Measurements from ENCODE around the gene WFDC1.

DNA sequence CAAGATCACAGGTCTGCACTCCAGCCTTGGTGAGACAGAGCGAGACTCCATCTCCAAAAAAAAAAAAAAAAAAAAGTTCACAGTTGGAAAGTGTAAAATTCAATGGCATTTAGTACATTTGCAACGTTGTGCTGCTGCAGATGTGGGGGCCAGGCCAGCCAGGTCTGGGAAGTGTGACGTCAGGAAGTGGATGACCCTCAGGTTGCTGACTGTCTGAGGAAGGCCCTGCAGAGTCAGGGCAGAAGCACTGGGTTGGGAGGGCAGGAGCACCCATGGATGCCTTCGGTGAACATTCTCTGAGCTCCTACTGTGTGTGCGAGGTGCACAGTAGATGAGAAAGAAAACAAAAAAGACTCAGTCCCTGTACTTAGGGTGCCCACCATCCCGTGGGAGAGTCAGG is 12.1 kb upstream of the WFDC1 start:
- TF ChIP-seq, protein P1, sequence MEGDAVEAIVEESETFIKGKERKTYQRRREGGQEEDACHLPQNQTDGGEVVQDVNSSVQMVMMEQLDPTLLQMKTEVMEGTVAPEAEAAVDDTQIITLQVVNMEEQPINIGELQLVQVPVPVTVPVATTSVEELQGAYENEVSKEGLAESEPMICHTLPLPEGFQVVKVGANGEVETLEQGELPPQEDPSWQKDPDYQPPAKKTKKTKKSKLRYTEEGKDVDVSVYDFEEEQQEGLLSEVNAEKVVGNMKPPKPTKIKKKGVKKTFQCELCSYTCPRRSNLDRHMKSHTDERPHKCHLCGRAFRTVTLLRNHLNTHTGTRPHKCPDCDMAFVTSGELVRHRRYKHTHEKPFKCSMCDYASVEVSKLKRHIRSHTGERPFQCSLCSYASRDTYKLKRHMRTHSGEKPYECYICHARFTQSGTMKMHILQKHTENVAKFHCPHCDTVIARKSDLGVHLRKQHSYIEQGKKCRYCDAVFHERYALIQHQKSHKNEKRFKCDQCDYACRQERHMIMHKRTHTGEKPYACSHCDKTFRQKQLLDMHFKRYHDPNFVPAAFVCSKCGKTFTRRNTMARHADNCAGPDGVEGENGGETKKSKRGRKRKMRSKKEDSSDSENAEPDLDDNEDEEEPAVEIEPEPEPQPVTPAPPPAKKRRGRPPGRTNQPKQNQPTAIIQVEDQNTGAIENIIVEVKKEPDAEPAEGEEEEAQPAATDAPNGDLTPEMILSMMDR (IDR thresholded peaks at IDR 0.05; ENCODE audit: borderline replicate concordance, extremely low read depth, low read length, poor library complexity, severe bottlenecking): no peak
- TF ChIP-seq EZH2 (IDR thresholded peaks at IDR 0.05; ENCODE audit: borderline replicate concordance, low read depth, low read length, severe bottlenecking): no peak

Data from DND-41 (cell line).